B cell (primary cell): ENCODE measurements around the gene ADI1. TPM values are rescaled to one million over a fixed set of nuclear protein-coding genes. Genes with fewer than 3 reads are reported as not detected.

Experiments used
- ATAC-seq: fragments of 200-7000 bp; cut with Tn5 transposase; one replicate; pipeline ENCODE4 v1.10.0; 2021; ENCODE audit warnings: low read depth, mild to moderate bottlenecking, moderate number of reproducible peaks, moderate library complexity
- CTCF ChIA-PET: fragments of 350-600 bp; sonication (Branson Sonifier 250); formaldehyde crosslinking; loops from one replicate; lab custom pipeline; 2021; ENCODE audit warnings: antibody characterized with exemption, inconsistent platforms; lab: Charles Lee
- POLR2A ChIA-PET: fragments of 350-600 bp; sonication (Branson Sonifier 250); formaldehyde crosslinking; loops from one replicate; lab custom pipeline; 2021; ENCODE audit warnings: antibody characterized with exemption; lab: Charles Lee
- DNase-seq: peaks from one replicate; pipeline ENCODE4 v3.0.0; 2013
- H2AFZ ChIP-seq: 2 replicates; pipeline ENCODE4 v1.6.1; 2012; ENCODE audit warnings: mild to moderate bottlenecking, low read depth, low read length; ENCODE audit not compliant: insufficient read depth, poor library complexity, severe bottlenecking
- H3K27ac ChIP-seq, 2 donors: 1 replicate in 1 of 2; 2 replicates in 1 of 2; pipeline ENCODE4 v1.5.1; 2012 to 2013; ENCODE audit warnings: low read length in 2 of 2, mild to moderate bottlenecking in 2 of 2, moderate library complexity in 1 of 2
- H3K27me3 ChIP-seq, 4 experiments: fragments of 200-600 bp in 1 of 4; sonication (generic) in 1 of 4; replicated peaks in 1 of 4; 1 replicate in 2 of 4; 2 replicates in 2 of 4; pipeline versions ENCODE4 v1.6.1 to v1.7.0; 2013 to 2016; ENCODE audit warnings: low read length in 3 of 4, mild to moderate bottlenecking in 2 of 4, mixed read lengths in 1 of 4, moderate library complexity in 1 of 4; ENCODE audit not compliant: insufficient read depth in 4 of 4, control insufficient read depth in 3 of 4; ENCODE audit errors: control extremely low read depth in 1 of 4
- H3K36me3 ChIP-seq, 2 experiments: replicated peaks in 1 of 2; 1 replicate in 1 of 2; 2 replicates in 1 of 2; pipeline versions ENCODE4 v1.6.1 to v1.7.1; 2013; ENCODE audit warnings: low read length in 1 of 2; ENCODE audit not compliant: insufficient read depth in 2 of 2, control insufficient read depth in 1 of 2; ENCODE audit errors: control extremely low read depth in 1 of 2, extremely low read depth in 1 of 2
- H3K4me1 ChIP-seq, 2 donors: fragments of 200-600 bp in 1 of 2; sonication (generic) in 1 of 2; 1 replicate in 1 of 2; 2 replicates in 1 of 2; pipeline versions ENCODE4 v1.5.1 to v1.6.1; 2013 to 2017; ENCODE audit warnings: low read length in 2 of 2; ENCODE audit not compliant: control insufficient read depth in 2 of 2, insufficient read depth in 2 of 2
- H3K4me2 ChIP-seq: replicated peaks from 2 replicates; pipeline ENCODE3; 2012; ENCODE audit warnings: mild to moderate bottlenecking, low read depth, low read length; ENCODE audit not compliant: poor library complexity, severe bottlenecking
- H3K4me3 ChIP-seq, 5 experiments: fragments of 200-600 bp in 1 of 5; sonication (generic) in 1 of 5; 1 replicate in 3 of 5; 2 replicates in 2 of 5; pipeline versions ENCODE4 v1.5.1 to v1.7.0; 2011 to 2016; ENCODE audit warnings: low read length in 4 of 5, mild to moderate bottlenecking in 4 of 5, low read depth in 2 of 5, control low read depth in 1 of 5, moderate library complexity in 1 of 5; ENCODE audit not compliant: insufficient read depth in 1 of 5; ENCODE audit errors: control extremely low read depth in 1 of 5, extremely low read depth in 1 of 5
- H3K79me2 ChIP-seq: fragments of 200-600 bp; sonication (generic); one replicate; pipeline ENCODE4 v1.6.0; 2016; ENCODE audit warnings: low read length; ENCODE audit not compliant: control insufficient read depth, insufficient read depth
- H3K9ac ChIP-seq: fragments of 200-600 bp; sonication (generic); 2 replicates; pipeline ENCODE4 v1.6.1; 2017; ENCODE audit warnings: mild to moderate bottlenecking, low read length, moderate library complexity
- H3K9me3 ChIP-seq, 3 donors: one replicate each; pipeline versions ENCODE4 v1.6.1 to v1.7.1; 2013; ENCODE audit warnings: low read length in 2 of 3; ENCODE audit not compliant: control insufficient read depth in 2 of 3, insufficient read depth in 1 of 3; ENCODE audit errors: control extremely low read depth in 1 of 3
- H4K20me1 ChIP-seq: 2 replicates; pipeline ENCODE4 v1.6.0; 2012; ENCODE audit warnings: mild to moderate bottlenecking, low read length; ENCODE audit not compliant: insufficient read depth, control insufficient read depth, poor library complexity, severe bottlenecking
- H3K27ac Mint-ChIP-seq: one replicate; pipeline ENCODE4 v1.8.0; 2021; ENCODE audit warnings: mixed read lengths
- H3K27me3 Mint-ChIP-seq: one replicate; pipeline ENCODE4 v1.8.0; 2021; ENCODE audit warnings: mixed read lengths
- H3K4me1 Mint-ChIP-seq: one replicate; pipeline ENCODE4 v1.8.0; 2021; ENCODE audit warnings: mixed read lengths
- H3K4me3 Mint-ChIP-seq: one replicate; pipeline ENCODE4 v1.8.0; 2021; ENCODE audit warnings: mixed read lengths
- H3K9me3 Mint-ChIP-seq: one replicate; pipeline ENCODE4 v1.8.0; 2022; ENCODE audit warnings: mixed read lengths; ENCODE audit not compliant: insufficient read depth
- CTCF ChIP-seq: fragments of 200-600 bp; IDR thresholded peaks from one replicate; pipeline ENCODE4 v1.8.0; 2022; ENCODE audit warnings: antibody characterized with exemption, mild to moderate bottlenecking
- EZH2 ChIP-seq: IDR thresholded peaks from 2 replicates; pipeline ENCODE4 v1.6.1; 2012; ENCODE audit warnings: borderline replicate concordance, low read depth, mild to moderate bottlenecking, moderate library complexity, low read length; ENCODE audit not compliant: insufficient read depth, poor library complexity, severe bottlenecking
- WGBS: methylation state at CpG from one replicate; pipeline ENCODE4 v1.1.5; 2013; ENCODE audit warnings: missing lambda C conversion rate; ENCODE audit not compliant: insufficient coverage; 5-methylcytosine and 5-hydroxymethylcytosine counted together
- intact Hi-C: fragments of 100-400 bp; cut with micrococcal nuclease; formaldehyde crosslinking; loops from one replicate; pipeline ENCODE4 v1.10.0; 2022
- polyA plus RNA-seq: library from polyadenylated mRNA; depleted of rRNA; stranded (reverse); fragments of >200 nt; gene quantifications from 2 replicates; pipeline ENCODE4 v1.2.3, GENCODE V29; 2012
- total RNA-seq, 2 donors: library from RNA; stranded (reverse); fragments of 120-200 nt in 1 of 2; gene quantifications; 1 replicate in 1 of 2; 2 replicates in 1 of 2; pipeline versions ENCODE4 v1.2.3 to v1.2.4, GENCODE V29; 2013 to 2022

ADI1 gene
- total and polyA plus RNA-seq, 2 donors (not counting 1 experiment from before 2014, with no cell fraction given): 15.2 to 23.1 TPM

GRCh38 chr2:3457524-3458395, 61.6 kb downstream of the ADI1 start:
- Histone ChIP-seq H3K27ac (no peak overlapping the region), H3K4me2 (no peak overlapping the region), H2AFZ (no peak overlapping the region), H3K79me2 (no peaks in the 10 kb centered on the region), H3K4me1 (peaks cover 6 to 10% of the 10 kb centered on the region in 2 donors), H3K9ac (no peak overlapping the region), H3K27me3 (no peaks in the 10 kb centered on the region), H3K4me3 (no peak overlapping the region), H4K20me1 (no peaks in the 10 kb centered on the region), H3K36me3 (peaks cover 0 to 40% of the 10 kb centered on the region in 2 experiments), H3K9me3 (peaks cover 0 to 3% (median 0%) of the 10 kb centered on the region in 3 donors)
- no peaks in the 10 kb centered on the region for H3K9me3 Mint-ChIP-seq
- intact Hi-C loops: no loop called here
- WGBS: 91% methylated on average over 30 of the region's 30 CpGs
- DNase-seq (no peak), ATAC-seq (no peak)
- no peak for TF ChIP-seq CTCF
- TF ChIP-seq EZH2: no peak
- ChIA-PET CTCF (no interaction called here), POLR2A (no interaction called here)
- H3K27me3 Mint-ChIP-seq: no peaks in the 10 kb centered on the region
- H3K27ac Mint-ChIP-seq: no peak overlapping the region
- H3K4me1 Mint-ChIP-seq: peaks cover 14% of the 10 kb centered on the region
- H3K4me3 Mint-ChIP-seq: no peak overlapping the region

- Histone ChIP-seq H3K9ac (no peak overlapping the region), H2AFZ (no peak overlapping the region), H3K4me1 (no peaks in the 10 kb centered on the region), H3K9me3 (peaks cover 0 to 3% (median 0%) of the 10 kb centered on the region in 3 donors), H3K4me2 (no peak overlapping the region), H3K36me3 (peaks cover 0 to 53% of the 10 kb centered on the region in 2 experiments), H3K4me3 (no peak overlapping the region), H3K27ac (no peak overlapping the region), H4K20me1 (no peaks in the 10 kb centered on the region), H3K27me3 (no peaks in the 10 kb centered on the region), H3K79me2 (no peaks in the 10 kb centered on the region)
- CTCF ChIA-PET: no interaction called here
- intact Hi-C loops: no loop called here
- Mint-ChIP-seq H3K4me3 (no peak overlapping the region), H3K9me3 (no peaks in the 10 kb centered on the region), H3K27me3 (no peaks in the 10 kb centered on the region), H3K27ac (no peak overlapping the region), H3K4me1 (peaks cover 2% of the 10 kb centered on the region)
- 100% methylated on average over 6 of the region's 14 CpGs for whole genome bisulfite sequencing
- ATAC-seq (no peak), DNase-seq (no peak)
- POLR2A ChIA-PET: no interaction called here
- TF ChIP-seq EZH2 (no peak), CTCF (no peak)
Observed at GRCh38 chr2:3456125-3456524, 63.2 kb downstream of the ADI1 start.
